HuH-7.5 (cell line): ENCODE measurements around the gene COL15A1.

Source experiments
- DNase-seq: peaks from one replicate; pipeline ENCODE4 v3.0.0; 2011; ENCODE audit warnings: low spot score

The COL15A1 gene

GRCh38 chr9:99015890-99016289, 72.2 kb downstream of the COL15A1 start:
- no peak for DNase-seq

- DNase-seq = no peak
These were observed 73.1 kb downstream of the COL15A1 start for GRCh38 chr9:99016681-99017387.

- DNase-seq = no peak
These were observed 74.9 kb downstream of the COL15A1 start for GRCh38 chr9:99018653-99019052.

- DNase-seq = no peak
These were observed 76.0 kb downstream of the COL15A1 start for GRCh38 chr9:99019510-99020331.

- DNase-seq = no peak
These were observed 77.2 kb downstream of the COL15A1 start for GRCh38 chr9:99020786-99021436.

GRCh38 chr9:99021512-99021911, 77.8 kb downstream of the COL15A1 start:
- DNase-seq = no peak

GRCh38 chr9:99023231-99023630, 79.5 kb downstream of the COL15A1 start:
- no peak for DNase-seq

GRCh38 chr9:99023831-99024230, 80.1 kb downstream of the COL15A1 start:
- no peak for DNase-seq

GRCh38 chr9:99024959-99025358, 81.3 kb downstream of the COL15A1 start:
- no peak for DNase-seq

GRCh38 chr9:99025616-99026270, 82.0 kb downstream of the COL15A1 start:
- DNase-seq = no peak

- no peak for DNase-seq
These were observed 82.7 kb downstream of the COL15A1 start for GRCh38 chr9:99026271-99026955.

GRCh38 chr9:99026956-99027298, 83.2 kb downstream of the COL15A1 start:
- no peak for DNase-seq

GRCh38 chr9:99027443-99027842, 83.7 kb downstream of the COL15A1 start:
- DNase-seq = no peak

GRCh38 chr9:99029083-99029645, 85.5 kb downstream of the COL15A1 start:
- no peak for DNase-seq

GRCh38 chr9:99030092-99030511, 86.4 kb downstream of the COL15A1 start:
- no peak for DNase-seq

- DNase-seq = no peak
These were observed 87.0 kb downstream of the COL15A1 start for GRCh38 chr9:99030610-99031109.

GRCh38 chr9:99031319-99031718, 87.6 kb downstream of the COL15A1 start:
- no peak for DNase-seq

- DNase-seq = no peak
These were observed 88.3 kb downstream of the COL15A1 start for GRCh38 chr9:99031994-99032393.

GRCh38 chr9:99034149-99034548, 90.4 kb downstream of the COL15A1 start:
- no peak for DNase-seq

GRCh38 chr9:99035313-99035712, 91.6 kb downstream of the COL15A1 start:
- DNase-seq = no peak

GRCh38 chr9:99037769-99038483, 94.2 kb downstream of the COL15A1 start:
- no peak for DNase-seq
